DMS79 (cell line): ENCODE data around the gene PPARA.
"Not testable (repeated sequence)": the region's sequence is repeated elsewhere in the genome, so short reads cannot be mapped to it uniquely, and the experiment has no call there.

Experiments
- DNase-seq: peaks from one replicate; lab custom pipeline; 2025; lab: John Stamatoyannopoulos, UW

The PPARA gene

DNA sequence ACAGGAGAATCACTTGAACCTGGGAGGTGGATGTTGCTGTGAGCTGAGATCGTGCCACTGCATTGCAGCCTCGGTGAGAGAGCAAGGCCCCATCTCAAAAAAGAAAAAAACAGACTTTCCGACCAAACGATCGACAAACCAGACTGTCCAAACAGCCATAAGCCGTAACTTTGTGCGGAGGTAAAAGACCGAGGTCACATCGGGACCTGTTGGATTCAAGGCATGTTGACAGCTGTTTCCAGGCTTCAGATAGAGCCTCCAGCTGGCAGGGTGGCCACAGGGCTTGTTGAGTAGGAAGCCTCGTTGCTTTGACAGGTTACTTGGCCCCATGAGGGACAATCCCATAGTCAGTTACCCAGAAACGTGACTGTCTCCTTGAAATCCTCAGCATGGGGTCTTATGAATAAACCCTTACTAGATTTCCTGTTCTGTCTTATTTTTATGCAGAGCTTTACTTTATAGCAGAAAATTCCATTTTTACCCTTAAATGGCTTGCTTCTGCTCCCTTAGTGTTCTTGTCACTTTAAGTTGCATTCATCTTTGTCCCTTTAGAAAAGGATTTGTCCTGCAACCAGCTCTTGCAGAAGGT, 22.3 kb downstream of the PPARA start:
- no peak for DNase-seq

DNA sequence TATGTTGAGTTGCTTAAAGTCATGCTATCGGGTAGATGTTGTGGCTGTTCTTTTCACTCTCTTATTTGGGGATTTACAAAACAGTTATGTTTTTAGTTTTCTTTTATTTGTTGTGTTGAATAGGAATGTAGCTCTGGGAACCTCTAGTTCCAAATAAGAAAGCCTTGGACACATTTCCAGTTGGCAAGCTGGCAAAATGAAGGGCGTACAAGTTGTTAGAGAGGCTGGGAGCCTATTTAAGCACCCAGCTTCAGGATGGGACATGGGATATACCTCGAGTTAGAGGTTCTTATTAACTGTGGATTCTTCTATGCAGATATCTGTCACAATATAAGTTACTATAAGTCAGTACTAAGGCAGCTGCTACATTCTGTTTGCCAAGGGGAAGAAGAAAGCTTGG, 22.8 kb downstream of the PPARA start:
- DNase-seq, result no peak

DNA sequence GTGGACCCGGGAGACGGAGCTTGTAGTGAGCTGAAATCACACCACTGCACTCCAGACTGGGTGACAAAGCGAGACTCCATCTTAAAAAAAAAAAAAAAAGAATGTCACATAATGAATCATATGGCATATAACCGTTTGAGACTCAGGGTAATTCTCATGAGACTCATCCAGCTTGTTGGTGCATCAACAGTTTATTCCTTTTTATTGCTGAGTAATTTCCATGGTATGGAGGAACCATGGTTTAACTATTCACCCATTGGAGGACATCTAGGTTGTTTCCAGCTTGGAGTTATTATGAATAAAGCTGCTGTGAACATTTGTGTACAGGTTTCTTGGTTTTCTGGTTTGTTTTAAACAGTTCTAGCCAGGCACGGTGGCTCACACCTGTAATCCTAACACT, 25.3 kb downstream of the PPARA start:
- DNase-seq, result no peak

DNA sequence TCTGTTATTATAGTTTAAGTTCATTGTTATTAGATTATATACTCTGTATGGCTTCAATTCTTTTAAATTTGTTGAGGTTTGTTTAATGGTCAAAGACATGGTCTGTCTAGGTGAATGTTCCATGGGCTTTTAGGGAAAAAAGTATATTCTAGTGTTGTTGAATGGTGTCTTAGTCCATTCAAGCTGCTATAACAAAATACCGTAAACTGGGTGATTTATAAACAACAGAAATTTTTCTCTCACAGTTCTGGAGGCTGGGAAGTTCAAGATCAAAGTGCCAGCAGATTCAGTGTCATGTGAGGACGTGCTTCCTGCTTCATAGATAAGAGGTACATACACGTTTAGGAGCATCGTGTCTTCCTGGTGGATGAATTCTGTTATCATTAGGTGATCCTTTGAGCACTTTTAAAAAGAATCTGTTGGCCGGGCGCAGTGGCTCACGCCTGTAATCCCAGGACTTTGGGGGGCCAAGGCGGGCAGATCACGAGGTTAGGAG, 26.2 kb downstream of the PPARA start:
- no peak for DNase-seq

DNA sequence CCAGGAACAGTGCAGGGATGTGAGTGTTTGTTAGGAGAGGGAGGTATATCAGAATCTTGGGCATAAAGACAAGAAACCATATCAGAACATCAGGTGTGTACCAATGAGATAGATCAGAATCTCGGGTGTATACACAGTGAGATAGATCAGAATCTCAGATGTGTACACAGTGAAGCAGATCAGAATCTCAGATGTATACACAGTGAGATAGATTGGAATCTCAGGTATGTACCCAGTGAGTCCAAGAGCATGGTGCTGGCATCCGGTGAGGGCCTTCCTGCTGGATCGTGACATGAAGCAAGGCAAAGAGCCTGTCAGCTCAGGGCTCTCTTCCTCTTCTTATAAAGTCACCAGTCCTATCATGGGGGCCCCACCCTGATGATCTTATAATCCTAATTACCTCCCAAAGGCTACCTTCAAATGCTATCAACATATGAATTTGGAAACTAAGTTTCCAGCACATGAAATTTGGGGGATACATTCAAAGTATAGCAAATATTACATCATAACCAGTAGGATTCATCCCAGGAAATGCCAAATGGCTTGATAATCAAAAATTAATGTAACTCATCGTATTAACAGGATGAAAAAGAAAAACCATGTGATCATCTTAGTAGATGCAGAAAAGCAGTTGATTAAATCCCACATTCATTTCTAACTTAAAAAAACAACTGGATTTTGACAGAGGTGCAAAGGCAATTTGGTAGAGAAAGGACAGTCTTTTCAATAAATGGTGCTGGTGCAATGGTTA, 28.6 kb downstream of the PPARA start:
- no peak for DNase-seq

DNA sequence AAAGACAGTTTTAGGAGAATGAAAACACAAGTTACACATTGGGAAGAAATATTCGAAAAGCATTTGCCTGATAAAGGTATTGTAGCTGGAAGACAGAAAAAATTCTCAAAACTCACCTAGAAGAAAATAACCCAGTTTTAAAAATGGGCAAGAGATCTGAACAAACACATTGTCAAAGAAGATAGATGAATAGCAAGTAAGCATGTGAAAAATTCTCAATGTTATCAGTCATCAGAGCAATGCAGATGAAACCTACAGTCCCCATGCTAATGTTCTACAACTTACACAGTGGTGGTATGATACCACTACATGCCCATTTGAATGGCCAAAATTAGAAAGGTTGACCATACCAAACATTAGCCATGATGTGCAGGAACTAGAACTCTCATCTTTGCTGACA, 29.4 kb downstream of the PPARA start:
- no peak for DNase-seq

DNA sequence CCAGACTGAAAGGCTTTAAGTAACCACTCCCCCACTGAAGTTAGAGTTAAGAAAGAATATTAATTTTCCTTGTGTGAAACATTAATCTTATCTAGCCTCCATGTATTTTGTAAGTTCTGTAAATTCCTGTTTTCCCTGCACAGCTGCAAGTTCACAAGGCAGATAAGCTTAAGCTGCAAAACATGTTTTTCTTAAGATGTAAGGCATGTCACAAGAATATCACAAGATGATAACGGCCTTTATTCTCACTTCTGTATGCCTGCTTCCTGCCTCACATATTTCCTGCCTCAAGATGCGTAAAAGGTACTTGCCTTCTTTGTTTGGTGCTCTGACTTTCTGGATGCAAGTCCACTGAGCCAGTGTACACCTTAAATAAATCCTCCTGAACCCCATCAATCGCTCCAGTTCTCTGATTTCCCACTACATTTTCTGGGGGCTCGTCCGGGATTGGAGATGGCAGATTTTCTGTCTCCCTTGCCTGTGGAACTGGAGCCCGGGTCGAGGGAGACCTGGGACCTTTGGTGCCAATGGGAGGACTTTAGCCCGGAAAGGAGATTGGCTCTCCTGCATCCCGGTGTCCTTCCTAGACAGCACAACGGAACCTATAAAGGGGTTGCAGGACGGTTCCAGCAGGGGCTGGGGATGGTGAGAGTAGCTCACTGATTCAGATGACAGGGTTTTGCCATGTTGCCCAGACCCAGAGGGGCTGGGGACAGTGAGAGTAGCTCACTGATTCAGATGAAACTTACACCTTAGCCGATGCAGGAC, 30.2 kb downstream of the PPARA start:
- no peak for DNase-seq

DNA sequence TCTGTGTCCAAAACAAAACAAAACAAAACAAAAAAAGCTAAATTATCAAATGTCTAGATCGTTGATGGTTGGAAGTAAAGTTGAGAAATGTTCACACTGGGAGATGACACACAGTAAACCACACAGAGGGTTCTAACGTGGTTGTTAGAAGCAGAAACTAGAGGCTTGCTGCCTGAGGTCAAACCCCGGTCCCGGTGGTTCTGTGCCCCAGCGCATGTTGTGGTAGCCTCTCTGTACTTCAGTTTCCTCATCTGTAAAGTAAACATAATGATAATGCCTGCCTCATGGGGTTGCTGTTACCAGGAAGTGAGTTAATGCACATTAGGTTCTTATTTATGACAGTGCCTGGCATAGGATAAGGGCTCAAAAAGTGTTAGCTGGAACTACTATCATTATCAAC, 33.4 kb downstream of the PPARA start:
- no peak for DNase-seq

DNA sequence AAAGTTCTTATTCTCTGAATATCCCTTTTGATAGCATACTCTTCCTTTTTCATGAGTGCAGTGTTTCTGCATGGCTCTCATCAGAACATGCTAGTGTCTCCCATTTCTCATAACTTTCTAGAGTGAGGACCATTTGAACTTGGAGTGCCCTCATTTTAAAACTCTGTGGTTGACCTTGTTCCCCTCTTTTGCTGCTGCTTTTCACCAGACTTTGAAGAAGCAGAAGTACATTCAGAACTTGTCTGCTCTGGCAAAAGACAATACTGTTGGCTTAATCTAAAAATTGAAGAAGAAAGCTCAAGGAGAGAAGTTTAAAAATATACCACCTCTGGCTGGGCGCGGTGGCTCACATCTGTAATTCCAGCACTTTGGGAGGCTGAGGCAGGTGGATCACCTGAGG, 35.0 kb downstream of the PPARA start:
- no peak for DNase-seq

DNA sequence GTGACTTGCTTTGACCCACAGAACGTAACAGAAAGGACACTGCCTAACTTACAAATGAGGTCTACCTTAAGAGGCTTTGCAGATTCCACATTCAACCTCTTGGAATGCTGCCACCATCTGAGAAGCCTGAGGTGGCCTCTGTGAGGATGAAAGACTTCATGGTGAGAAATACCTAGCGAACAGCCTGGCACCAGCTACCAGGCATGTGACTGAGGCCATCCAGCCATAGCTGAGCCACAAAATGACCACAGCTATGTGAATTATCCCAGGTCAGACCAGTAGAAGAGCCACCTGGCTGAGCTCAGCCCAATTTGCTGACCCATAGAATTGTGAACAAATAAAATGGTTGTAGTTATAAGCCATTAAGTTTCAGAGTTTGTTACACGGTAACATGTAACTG, 37.5 kb downstream of the PPARA start:
- no peak for DNase-seq

DNA sequence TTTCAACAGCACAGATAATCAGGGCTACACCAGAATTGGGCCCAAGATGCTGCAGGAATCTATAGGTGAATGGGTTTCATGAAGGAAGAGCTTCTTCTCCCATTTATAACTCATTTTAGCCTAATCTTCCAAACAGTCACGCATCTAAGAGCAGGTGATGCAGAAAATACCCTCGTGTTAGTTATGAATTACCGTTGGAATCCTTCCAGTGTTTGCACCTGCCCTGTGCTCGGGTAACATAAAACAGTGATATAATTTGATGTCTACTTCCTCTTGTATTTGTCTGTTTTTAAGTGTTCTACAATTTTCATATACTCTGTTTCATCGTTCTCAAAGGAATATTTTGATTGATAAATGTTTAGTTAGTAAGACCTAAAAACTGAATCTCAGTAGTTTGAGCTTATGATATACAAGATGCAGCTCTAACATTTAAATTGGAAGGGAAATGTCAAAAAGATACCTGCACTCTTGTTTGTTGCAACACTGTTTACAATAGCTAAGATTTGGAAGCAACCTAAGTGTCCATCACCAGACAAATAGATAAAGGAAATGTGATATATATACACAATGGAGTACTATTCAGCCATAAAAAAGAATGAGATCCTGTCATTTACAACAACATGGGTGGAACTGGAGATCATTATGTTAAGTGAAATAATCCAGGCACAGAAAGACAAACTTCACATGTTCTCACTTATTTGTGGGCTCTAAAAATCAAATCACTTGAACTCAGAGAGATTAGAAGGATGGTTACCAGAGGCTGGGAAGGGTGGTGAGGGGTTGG, 42.1 kb downstream of the PPARA start:
- no peak for DNase-seq

DNA sequence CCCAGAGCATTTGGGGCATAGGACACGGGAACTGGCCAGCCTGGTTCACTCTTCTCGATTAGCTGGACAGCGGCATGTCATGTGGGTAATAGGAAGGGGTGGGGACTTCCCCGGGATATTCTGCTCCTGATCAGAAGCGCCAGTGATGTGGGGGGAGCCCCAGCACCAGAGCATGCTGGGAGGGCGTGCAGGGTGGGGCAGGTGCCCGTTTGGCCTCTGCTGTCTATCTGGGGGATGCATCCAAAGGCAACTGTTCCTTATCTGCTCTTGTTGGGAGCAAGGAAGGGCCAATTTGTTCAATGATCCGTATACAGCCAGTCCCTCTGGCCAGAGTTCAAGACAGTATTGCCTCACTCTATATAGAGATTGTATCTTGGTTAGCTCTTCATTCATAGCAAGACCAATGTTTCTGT, 43.6 kb downstream of the PPARA start:
- DNase-seq, result no peak

DNA sequence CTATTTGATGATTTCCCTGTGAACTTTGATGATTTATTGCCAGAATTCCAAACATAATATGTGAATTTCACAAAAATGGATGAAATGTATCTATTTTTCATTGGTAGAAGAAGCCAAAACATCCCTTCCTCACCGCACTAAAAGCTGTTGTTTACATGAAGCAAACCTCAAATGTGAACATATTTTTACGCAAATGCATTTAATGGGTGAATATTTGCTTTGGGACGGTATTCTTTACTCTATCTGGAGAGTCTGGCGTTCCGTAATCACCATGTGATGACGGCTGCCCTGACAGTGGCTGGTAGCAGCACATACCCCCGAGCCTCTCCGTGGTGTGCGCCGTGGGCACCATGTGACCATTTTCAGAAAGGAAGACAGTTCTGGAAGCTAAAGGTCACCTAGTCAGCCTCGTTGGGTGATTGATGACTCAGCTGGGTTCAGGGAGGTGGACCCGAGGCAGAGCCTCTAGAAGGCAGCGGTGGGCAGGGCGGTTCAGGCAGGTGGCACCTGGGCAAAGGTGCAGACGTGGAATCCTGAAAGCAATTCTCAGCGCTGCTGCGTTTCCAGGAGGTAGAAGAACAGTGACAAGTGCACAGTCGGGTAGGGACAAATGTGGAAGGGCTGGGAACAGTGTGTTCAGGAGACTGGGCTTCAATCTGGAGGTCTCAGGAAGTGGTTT, 45.3 kb downstream of the PPARA start:
- no peak for DNase-seq

DNA sequence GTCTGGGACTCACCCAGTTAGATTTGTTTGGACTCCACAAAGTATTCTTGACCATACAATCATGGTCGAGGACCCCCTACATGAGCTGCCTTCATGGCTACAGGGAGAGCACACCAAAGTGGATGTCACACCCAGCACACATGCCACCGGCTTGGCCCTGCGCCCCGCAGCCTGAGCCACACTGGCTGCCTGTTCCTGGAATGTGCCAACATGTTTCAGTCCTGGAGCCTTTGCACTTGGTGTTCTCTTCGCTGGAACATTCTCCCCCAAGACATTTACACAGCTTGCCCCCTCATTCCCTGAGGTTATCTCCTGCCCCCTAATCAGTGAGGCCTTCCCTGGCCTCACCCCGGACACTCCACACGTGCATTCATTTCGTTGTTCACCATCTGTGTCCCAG, 46.0 kb downstream of the PPARA start:
- DNase-seq, result no peak

DNA sequence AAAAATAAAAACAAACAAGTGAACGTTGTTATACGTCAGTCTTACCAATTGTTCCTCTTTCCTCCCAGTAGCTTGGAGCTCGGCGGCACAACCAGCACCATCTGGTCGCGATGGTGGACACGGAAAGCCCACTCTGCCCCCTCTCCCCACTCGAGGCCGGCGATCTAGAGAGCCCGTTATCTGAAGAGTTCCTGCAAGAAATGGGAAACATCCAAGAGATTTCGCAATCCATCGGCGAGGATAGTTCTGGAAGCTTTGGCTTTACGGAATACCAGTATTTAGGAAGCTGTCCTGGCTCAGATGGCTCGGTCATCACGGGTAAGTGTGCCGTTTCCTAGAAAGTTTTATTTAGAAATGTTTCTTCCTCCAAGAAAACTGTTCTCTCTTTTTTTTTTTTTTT, 47.9 kb downstream of the PPARA start:
- DNase-seq, result no peak

DNA sequence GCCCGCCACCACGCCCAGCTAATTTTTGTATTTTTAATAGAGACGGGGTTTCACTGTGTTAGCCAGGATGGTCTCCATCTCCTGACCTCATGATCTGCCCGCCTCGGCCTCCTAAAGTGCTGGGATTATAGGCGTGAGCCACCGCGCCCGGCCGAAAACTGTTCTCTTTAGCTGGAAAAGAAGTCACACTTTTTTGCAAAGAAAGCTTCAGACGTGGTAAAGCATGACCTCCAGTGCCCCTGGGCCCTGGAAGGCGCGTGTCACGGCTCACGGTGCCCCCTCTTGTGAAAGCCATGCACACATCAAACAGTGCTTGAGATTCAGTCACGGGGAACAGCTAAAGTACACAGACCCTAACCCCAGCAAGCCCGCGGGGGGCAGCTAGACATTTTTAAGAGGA, 48.5 kb downstream of the PPARA start:
- DNase-seq, result not testable (repeated sequence)

DNA sequence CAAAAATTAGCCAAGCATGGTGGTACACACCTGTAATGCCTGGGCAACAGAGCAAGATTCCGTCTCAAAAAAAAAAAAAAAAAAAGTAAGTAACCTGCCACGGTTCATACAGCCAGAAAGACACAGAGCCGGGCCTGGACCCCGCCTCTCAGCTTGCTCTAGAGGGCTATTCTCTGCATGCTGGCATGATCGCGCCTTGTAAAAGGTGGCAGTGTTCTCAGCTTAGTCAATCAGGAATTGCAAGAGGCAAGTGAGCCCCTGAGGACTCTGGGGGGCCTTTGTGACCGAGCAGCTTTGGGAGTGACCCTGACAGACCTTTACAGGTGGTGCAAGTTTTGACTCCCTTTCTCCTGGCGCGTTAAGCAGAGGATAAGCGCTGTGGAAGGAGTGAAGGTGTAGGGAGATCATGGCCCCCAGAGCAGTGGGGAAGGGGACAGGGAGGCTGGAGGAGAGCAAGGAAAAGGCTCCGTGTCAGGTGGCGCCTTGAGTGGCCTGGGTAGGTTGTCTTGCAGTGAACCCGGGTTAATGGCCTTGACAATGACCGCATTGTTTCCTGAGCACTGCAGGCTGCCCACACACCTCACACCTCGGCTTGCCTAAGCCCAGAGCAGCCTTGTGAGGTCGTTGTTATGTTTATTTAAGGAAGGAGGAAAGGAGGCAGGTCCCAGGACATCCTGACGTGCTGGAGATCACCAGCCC, 50.9 kb downstream of the PPARA start:
- no peak for DNase-seq

DNA sequence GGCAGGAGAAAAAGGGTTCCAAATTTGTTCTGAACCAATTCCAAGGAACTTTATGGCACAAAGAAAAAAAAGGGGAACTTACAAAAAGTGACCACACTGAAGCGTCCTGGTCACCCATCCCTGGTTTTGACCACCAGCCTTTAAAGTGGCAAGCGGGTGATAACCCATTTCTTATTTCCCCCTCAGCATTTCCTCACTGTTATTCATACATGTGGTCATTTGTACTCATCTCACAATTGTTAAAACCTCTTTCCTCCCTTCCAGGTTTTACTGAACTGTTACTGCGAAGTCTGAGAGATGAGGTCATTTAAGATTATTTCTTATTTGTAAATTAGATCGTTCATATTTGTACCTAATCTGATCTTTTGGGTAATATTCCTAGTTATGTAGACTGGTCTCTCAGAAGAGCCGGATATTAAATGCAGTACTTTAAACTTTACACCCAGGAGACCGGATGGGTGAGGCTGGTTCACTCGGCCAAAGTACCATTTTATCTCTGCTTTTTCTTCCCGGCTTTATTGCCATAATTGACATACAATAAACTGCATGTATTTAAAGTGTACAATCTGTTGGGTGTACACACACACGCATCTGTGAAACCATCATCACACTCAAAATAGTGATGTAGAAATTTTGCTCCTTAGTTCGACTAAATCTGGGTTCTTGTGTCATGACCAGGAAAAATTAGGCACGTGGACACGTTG, 52.7 kb downstream of the PPARA start:
- DNase-seq, result no peak

DNA sequence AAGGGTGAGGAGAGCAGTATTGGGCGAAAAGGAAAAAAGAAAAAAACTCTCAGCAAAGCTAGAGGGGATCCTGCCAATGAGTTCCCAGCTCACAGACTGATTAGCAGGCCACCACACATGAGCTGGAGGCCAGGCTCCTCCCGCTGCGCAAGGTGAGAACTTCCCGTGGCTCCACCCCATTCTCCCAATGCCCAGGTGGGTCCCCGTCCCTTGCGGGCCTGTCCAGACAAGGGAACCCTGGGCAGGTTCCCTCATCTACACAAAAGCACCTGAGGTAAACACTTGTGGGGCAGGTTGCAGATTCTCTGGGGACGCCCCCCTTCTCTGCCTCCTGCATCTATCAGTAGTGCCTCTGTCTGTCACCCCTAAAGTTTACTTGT, 53.3 kb downstream of the PPARA start:
- DNase-seq, result no peak

DNA sequence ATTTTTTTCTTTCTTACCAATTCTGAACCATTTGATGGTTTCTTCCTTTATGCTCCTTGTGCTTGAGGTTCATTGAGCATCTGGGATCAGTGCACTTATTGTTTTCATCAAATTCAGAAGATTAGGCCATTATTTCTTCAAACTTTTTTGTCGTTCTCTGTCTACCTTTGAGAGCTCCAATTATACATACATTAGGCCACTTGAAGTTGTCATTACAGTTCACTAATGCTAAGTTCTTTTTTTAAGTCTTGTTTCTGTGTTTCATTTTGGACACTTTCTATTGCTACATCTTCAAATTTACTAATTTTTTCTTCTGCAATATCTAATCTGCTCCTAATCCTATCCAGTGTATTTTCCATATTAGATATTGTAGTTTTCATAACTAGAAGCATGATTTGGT, 58.9 kb downstream of the PPARA start:
- DNase-seq, result no peak

DNA sequence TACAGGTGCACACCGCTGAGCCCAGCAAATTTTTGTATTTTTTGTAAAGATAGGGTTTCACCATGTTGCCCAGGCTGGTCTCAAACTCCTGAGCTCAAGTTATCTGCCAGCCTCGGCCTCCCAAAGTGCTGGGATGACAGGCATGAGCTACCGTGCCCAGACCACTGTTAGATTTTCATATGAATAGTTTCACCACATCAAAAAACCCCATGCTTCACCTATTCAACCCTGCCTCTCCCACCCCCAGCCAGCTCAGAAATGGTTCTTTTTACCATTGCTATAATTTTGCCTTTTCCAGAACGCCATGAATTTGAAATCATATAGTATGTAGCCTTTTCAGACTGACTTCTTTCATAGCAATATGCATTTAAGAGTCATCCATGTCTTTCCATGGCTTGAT, 61.9 kb downstream of the PPARA start:
- no peak for DNase-seq
